Coronary artery (tissue), 2 donors: ENCODE results near the gene STK16.

Experiments
- DNase-seq: peaks from one replicate; pipeline ENCODE4 v3.0.0-alpha.2; 2017; ENCODE audit warnings: low spot score
- H3K27ac ChIP-seq, 2 donors: fragments of 200-600 bp; sonication (generic); one replicate each; pipeline ENCODE4 v1.5.1; 2016 to 2019
- H3K4me3 ChIP-seq: fragments of 200-600 bp; sonication (generic); 2 replicates; pipeline ENCODE4 v1.5.1; 2016; ENCODE audit warnings: mild to moderate bottlenecking, moderate library complexity
- CTCF ChIP-seq: fragments of 200-600 bp; sonication (generic); IDR thresholded peaks from one replicate; pipeline ENCODE4 v1.5.1; 2019; ENCODE audit warnings: antibody characterized with exemption

STK16 gene

DNA sequence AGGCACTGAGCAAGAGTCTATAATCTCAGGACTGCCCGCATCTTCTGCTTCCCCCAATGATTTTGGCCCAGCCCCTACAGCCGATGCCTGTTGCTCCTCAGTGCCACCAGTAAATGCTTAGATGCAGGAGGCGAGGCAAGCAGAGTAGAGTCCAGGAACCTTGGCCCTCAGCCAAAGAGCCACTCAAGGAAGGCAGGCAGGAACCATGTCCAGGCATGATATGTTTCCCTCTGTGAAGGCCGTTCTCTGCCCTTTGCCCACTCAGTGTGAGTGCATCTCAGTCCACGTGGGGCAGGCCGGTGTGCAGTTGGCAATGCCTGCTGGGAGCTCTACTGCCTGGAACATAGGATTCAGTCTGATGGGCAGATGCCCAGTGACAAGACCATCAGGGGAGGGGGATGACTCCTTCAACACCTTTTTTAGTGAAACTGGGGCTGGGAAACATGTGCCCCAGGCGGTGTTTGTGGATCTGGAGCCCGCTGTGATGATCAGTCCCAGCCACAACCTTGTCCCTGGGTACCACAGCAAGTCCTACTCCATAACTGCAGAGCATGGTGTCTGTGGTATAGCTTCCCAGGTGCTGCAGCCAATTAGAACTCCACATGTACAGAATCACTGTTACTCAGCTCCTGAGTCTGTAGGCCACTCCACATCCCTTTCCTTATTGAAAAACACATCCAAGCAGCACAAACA lies 24.2 kb downstream of the STK16 start:
- TF ChIP-seq CTCF: no peak
- DNase-seq: no peak
- Histone ChIP-seq H3K27ac (no peak overlapping the region), H3K4me3 (no peak overlapping the region)

GRCh38 chr2:219270055-219270372 lies 24.7 kb downstream of the STK16 start:
- H3K4me3 ChIP-seq: no peak overlapping the region
- no peak for DNase-seq
- TF ChIP-seq CTCF: no peak
- no peak overlapping the region for H3K27ac ChIP-seq

- no peak overlapping the region for H3K4me3 ChIP-seq
- H3K27ac ChIP-seq: no peak overlapping the region
- DNase-seq: no peak
- no peak for TF ChIP-seq CTCF
Observed at GRCh38 chr2:219271021-219271420, 25.7 kb downstream of the STK16 start.

DNA sequence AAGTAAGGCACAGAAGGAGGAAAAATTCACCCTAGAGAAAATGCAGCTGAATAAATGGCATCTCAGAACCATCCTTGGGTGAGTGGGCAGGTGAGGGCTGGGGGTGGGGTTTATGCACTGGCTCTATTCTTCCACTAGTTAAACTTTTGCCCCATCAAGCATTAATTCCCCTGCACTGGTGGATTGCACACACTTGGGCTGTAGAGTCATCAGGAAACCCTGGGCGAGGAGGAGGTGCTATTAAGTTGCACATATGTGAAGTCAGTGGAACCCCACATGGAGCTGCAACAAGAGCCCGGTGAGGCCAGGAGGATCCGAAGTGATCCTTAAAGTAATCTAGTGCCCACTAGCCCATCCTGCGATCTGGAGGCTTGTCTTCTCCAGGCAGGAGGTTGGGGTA lies 27.1 kb downstream of the STK16 start:
- H3K4me3 ChIP-seq: no peak overlapping the region
- DNase-seq: no peak
- no peak for TF ChIP-seq CTCF
- no peak overlapping the region for H3K27ac ChIP-seq

DNA sequence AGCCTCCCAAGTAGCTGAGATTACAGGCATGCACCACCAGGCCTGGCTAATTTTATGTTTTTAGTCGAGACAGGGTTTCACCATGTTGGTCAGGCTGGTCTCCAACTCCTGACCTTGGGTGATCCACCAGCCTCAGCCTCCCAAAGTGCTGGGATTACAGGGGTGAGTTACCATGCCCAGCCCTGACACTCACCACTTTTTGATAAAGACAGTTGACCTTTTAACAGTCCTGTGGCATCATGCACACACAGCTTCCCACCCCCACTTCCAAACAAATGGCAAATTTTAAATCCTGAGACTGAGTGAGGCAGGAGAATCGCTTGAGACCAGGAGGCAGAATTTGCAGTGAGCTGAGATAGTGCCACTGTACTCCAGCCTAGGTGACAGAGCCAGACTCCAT lies 27.7 kb downstream of the STK16 start:
- H3K27ac ChIP-seq: no peak overlapping the region
- no peak for DNase-seq
- no peak overlapping the region for H3K4me3 ChIP-seq
- TF ChIP-seq CTCF: no peak

GRCh38 chr2:219273937-219274336 lies 28.7 kb downstream of the STK16 start:
- TF ChIP-seq CTCF: no peak
- Histone ChIP-seq H3K4me3 (no peak overlapping the region), H3K27ac (peak overlapping the region; percentile 84 to 96)
- no peak for DNase-seq

DNA sequence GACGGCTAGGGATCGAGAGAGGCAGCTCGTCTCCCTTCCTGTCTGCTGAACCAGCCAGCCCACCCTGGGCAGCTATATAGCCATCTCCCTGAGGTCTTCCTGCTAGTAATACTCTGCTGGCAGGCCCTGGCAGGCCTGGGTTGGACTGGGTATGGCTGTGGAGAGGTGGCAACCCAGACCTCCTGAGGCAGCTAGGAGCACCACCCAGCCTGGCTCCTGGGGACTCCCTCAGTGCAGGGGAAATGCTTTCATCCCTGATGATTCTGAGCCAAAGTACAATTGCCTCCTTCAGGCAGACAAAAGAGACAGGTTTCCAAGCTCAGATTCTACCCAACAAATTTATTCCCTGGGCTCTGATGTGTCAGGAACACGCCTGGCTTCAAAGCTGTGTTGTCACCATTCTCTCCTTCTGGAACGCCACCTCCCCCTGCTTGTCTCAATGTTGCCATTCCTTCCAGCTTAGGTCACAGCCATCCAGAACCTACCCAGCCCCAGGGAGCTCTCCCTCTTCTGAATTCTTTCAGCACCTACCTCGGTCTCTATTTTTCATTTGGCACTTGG lies 29.2 kb downstream of the STK16 start:
- peak; percentile 79 for DNase-seq
- TF ChIP-seq CTCF: no peak
- H3K4me3 ChIP-seq: no peak overlapping the region
- H3K27ac ChIP-seq: peak overlapping the region; percentile 84 to 96
